NCI-H2029 treated with DMSO at 0.1 percent for 48 hours (cell line): ENCODE data around the gene BPIFB4.
"Not testable (repeated sequence)": the region's sequence is repeated elsewhere in the genome, so short reads cannot be mapped to it uniquely, and the experiment has no call there.

Source experiments
- DNase-seq: peaks from one replicate; lab custom pipeline; 2025; lab: John Stamatoyannopoulos, UW

Gene BPIFB4

DNA sequence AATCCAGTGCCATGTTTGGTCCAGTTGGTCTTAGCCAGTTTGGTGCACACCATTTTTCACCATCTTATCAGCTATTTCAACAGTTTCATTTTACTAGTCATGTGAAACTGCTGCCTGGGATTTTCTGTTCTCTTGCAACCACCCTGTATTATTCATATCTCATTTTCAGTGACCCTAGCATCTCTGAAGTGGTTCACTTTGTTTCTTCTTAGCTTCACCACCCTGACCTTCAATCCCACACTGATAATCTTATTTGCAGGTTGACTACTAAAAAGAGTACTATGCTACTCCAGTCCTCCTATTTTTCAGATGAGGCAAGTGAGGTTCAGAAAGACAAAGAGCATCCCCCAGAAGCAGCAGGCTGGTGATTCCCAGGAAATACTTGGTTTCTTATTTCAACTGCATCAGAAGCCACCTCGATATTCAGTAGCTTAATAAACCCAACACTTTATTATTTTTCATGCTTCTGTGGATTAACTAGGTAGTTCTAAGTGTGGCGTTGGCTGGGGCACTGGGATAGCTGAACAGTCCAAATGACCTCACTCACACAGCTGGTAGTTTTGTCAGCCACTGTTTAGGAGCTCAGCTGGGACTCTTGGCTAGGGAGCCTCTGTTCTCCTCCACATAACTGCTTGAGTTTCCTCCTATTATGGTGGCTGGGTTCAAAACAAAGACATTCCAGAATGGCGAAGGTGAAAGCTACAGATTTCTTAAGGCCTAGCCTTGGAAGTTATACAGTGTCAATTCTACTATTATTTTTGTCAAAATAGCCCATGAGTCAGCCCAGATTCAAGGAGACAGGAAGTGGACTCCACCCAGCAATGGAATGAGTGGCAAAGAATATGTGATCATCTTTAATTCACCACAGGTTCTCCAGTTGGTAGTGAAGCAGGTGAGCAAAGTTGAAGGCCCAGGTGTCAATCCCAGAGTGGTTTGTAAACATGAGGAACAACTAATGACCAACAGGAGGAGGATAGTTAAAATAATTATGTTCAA is 40.6 kb downstream of the BPIFB4 start:
- DNase-seq, result no peak

DNA sequence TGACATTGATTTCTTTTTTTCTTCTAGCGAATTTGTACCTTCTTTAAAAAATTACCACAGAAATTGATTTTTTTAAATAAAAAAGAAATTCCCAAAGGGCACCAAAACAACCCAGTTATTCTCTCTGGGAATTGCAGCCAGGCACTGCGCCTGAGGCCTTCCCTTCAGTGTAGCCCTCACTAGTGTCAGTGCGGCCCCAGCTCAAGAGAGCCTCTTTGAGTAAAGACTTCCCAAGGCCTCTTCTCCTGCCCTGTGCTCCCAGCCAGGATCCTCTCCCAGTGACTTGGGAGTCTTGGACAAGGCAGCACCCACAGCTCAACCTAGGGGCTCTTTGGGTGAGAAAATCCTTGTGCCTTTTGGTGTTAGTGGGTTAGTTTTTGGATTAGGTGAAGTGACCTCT is 41.5 kb downstream of the BPIFB4 start:
- no peak for DNase-seq

DNA sequence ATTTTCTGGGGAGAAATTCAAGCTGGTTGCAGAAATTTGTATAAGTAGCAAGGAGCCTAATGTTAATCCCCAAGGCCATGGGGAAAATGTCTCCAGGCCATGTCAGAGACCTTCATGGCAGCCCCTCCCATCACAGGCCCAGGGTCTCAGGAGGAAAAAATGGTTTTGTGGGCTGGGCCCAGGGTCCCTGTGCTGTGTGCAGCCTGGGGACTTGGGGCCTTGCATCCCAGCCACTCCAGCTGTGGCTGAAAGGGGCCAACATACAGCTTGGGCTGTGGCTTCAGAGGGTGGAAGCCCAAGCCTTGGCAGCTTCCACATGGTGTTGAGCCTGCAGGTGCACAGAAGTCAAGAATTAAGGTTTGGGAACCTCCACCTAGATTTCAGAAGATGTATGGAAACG is 42.9 kb downstream of the BPIFB4 start:
- DNase-seq, result not testable (repeated sequence)

DNA sequence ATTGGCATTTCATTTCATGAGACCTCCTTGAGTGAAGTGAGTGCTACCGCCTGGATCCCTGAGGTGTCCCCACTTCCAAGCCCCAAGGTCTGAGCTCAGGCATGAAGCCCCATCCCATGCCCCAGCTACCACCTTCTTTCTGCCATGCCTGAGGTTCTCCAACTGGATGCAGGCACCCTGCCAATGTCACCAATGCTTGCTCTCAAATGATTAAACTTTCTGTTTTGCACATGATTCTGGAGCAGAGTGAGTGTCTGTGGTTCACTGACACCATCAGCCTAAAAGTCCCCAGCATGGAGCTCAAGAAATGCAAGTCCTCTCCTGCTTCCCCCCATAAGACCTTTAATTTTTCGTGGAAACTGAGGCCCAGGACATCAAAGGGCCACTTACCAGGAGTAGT is 44.8 kb downstream of the BPIFB4 start:
- no peak for DNase-seq

DNA sequence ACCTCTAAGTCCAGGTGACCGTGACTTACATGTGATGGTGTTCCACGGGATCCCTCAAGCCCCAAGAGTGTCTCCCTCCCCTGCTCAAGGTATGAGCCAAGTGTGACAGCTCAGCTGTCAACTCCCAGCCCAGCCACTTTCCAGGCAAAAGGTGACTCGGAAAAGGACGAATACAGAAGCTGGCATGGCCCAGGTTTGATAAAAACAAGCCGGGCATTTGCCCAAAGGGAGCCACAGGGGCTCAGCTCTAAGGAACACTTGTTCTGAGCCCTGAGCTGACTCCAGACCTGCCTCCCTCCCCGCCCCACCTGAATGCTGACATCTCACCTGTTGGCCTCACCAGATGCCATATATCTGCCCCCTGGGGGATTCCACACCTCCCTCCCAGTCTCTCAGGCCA is 45.6 kb downstream of the BPIFB4 start:
- DNase-seq, result no peak

DNA sequence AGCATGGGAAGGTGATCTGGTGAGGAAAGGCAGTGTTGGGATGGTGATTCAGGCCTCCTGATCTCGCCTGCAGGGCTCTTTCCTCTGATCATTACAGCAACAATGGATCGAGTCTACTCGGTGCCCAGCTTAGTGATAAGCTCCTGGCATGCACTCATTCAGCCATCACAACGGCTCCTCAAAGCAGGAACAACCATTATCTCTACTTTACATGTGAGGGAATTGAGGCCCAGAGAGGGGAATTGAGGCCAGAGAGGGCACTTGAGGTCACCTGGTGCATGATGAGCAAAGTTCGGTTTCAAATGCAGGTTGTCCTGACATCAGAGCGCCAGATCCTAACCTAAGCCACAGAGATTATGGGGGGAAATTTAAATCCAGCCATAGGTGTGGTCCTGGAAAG is 46.5 kb downstream of the BPIFB4 start:
- no peak for DNase-seq

DNA sequence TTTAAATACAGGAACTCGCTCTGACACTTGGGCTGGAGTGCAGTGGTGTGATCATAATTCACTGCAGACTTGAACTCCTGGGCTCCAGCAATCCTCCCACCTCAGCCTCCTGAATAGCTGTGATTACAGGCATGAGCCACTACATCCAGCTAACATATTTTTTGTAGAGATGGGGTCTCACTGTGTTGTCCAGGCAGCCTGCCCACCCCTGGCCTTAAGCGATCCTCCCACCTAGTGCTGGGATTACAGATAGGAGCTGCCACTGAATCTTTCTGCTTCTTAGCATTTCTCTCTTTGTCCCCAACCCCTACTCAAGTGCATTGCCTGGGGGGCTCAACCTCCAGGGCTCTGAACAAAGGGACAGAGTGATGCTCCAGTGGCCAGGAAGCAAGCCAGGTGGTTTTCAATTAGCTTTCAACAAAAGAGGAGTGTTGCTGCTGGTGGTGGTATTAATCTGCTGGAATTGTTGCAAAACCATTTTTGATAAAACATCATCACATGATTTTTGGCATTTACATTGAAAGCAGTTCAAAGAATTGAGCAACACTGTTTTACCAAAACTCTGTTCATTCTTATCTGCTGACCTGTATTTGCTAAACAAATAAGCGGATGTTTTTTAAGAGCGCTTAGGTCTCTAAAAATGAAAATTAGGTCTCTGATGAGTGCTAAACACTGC is 48.1 kb downstream of the BPIFB4 start:
- DNase-seq, result peak; percentile 30

DNA sequence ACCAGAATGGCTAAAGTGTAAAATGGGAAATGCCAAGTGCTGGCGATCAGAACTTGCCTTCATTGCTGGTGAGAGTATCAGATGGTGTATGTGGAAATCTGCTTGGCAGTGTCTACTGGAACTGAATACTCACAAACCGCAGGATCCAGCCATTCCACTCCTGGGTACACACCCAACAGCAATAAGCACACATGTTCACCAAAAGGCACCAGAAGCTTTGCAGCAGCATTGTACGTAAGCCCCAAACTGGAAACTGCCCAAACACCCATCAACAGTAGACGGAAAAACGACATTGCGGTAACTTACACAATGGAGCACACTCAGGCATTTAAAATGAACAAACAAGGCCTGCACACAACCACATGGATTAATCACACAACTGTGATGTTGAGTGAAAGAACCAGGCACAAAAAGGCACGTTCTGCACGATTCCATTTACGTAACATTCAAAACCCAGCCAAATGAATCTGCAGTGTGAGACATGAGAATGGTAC is 51.2 kb downstream of the BPIFB4 start:
- peak; percentile 33 for DNase-seq

DNA sequence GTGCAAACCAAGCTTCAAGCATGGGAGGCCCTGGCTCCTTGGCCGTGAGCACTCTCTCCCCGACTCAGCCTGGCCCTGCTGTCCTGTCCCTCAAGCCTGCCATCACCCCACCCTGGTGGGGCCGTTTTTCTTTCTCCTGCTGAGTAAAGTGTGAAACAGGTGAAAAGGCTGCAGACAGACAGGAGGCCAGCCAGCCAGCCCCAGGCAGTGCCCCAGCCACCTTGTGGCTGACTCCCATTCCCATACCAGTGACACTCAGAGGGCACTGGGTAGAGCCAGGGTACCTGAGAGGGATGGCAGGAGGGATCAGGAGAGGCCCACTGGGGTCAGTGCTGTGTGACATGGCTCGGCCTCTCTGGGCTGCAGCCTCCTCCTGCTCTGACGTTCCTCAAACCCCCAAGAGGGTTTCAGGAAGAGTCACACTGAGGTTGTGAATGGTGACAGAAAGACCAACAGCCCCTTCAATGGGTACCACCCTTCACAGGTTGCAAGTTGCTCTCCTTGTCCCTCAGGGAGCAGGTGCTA is 52.6 kb downstream of the BPIFB4 start:
- no peak for DNase-seq

DNA sequence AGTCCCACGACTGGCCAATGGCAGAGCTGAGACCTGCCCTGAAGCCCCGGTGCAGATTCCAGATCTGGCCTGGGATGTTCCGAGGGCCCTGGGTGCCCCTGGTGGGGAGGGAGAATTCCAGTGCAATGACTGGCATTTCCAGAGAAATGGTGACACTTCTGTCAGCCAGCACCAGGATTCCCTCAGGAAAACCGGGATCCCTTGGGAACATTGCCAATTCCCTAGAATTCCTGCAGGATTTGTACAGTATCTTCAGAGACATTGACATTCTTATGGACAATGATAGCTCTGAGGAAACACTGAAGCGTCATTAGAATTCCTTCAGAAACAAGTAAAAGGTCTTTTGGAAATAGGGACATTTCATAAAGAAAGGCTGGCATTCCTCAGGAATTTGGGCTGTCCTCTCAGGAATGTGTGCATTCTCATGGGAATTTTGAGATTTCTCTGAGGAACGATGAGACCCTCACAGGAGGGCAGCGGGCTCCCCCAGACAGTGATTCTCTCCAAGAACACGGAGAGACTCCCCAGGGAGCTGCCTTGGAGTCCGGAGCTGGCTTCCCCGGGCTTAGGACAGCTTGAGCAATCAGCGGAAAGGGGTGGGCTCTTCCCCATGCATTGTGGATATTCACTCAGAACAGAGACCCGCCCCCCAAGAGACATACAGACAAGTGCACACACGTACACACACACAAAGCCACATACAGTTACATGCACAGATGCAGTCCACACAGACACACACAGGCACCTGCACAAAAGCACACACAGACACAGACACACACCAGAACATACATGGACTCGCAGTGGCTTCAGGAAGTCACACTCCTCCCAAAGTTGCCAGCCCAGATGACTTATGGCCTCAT is 53.3 kb downstream of the BPIFB4 start:
- no peak for DNase-seq

DNA sequence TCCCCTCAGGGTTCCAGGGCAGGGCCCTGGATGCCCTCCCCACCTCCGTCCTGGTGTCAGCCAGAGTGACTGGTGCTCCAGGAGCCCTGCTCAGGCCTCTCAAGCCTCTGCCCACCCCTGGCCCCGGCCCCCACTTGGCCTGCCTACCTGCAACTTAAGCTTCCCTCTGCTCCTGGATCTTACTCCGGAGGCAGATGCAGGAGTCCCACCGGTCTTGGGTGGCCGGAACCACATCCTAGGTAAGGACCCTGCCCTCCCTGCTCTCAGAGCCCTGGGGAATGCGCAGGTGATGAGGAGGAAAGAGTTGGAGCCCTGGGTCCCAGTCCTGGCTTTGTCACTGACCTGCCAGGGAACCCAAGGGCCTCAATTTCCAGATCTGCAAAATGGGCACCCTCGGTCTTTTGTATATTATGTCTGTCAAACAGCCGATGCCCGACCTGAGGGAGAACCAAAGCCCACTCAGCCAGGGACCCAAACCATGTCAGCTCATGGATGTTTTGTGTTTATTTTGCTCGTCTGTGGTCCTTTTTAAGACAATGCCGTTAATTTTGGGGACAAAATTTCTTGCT is 54.0 kb downstream of the BPIFB4 start:
- no peak for DNase-seq

DNA sequence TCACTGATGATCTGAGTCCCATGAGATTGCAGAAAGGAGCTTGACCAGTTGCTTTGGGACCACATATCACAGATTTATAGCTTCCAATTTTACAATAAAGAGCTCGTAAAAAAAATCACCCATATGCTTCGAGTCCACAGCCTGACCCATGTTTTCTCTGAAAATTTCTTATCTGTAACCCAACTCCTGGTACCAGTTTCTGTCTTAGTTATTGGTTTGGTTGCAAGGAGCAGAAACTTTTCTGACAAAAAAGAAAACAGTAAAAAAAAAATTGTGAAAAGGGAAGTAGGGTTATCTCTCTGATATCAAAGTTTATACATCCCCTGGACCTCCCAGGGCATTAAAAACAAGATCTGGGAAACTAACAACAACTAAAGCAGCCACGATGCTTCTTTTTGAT is 57.8 kb downstream of the BPIFB4 start:
- DNase-seq, result no peak

DNA sequence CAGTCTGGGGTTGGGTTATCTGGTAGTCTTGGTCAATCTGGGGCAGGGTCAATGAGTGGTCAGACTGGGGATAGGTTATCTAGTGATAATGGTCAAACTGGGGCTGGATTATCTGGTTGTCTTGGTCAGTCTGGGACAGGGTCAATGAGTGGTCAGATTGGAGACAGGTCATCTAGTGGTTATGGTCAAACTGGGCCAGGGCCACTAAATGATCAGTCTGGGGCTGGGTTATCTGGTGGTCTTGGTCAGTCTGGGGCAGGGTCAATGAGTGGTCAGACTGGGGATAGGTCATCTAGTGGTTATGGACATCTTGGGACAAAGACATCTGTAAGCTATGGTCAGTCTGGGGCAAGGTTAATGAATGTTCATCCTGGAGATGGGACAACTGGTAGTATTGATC is 60.0 kb downstream of the BPIFB4 start:
- no peak for DNase-seq

DNA sequence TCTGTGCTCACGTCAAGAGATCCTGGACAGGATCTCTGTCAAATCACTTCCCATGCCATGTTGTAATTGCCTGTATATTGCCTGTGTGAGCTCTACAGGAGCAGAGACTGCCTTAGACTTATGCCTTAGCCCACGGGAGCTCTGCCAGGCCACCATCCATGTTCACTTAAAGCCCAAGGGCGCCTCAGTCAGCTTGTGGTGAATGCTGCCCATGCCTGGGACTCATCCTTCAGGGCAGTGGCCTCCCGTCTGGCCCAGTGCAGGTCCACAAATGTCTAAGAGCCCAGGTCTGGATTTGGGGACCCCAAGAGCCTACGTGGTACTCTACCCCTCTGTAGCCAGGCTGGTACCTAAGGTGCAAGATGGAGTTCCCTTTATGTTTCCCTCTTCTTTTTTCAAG is 66.1 kb downstream of the BPIFB4 start:
- no peak for DNase-seq

DNA sequence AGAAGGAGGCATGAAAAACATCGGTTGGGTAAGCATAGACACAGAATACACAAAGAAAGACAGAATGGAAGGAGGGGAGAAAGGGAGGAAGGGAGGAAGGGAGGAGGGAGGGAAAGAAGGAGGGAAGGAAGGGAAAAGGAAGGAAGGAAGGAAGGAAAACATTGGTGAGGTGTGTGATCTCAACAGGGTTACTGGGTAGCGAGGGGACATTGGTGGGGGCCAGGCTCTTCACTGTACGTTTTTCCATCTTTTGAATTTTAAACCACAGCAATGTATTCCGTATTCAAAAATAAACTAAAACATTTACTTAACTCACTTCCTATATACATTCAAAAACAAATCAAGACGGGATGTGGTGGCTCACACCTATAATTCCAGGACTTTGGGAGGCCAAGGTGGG is 67.9 kb downstream of the BPIFB4 start:
- DNase-seq, result no peak

DNA sequence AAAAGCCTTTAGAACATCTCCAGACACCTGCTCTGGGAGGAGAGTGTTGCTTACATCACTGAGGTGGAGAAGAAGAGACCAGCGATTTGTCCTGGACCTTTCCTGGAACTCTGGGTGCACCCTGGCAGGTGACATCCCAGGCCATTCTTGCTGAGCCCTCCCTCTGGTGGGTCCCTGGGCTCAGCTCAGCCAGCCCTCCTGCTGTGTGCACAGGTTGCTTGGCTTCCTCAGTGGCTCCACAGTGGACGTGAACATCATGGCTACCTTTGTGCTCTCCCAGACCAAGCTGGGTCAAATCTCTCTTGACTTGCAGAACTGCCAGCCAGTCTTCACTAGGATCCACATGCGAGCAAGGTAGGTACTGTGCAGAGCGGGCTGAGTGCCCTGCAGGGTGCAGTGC is 68.6 kb downstream of the BPIFB4 start:
- DNase-seq, result no peak

DNA sequence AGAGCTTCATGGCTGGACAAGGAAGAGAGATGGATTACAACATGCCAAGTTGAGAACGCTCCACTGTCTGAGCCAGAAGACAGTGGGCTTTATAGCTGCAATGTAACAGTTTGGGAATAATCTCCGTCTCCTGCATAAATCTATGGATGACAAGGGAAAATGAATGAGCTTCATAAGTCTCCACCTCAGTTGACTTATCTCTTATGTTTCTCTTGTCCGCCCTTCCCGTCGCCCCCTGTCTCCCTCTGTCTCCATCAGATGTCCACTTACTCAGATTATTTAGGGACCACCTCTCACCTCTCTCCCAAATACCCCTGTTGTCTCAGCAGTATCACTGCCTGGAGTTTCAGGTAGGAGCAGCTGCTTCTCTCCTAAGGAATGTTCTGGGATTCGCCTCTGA is 74.8 kb downstream of the BPIFB4 start:
- DNase-seq, result no peak

DNA sequence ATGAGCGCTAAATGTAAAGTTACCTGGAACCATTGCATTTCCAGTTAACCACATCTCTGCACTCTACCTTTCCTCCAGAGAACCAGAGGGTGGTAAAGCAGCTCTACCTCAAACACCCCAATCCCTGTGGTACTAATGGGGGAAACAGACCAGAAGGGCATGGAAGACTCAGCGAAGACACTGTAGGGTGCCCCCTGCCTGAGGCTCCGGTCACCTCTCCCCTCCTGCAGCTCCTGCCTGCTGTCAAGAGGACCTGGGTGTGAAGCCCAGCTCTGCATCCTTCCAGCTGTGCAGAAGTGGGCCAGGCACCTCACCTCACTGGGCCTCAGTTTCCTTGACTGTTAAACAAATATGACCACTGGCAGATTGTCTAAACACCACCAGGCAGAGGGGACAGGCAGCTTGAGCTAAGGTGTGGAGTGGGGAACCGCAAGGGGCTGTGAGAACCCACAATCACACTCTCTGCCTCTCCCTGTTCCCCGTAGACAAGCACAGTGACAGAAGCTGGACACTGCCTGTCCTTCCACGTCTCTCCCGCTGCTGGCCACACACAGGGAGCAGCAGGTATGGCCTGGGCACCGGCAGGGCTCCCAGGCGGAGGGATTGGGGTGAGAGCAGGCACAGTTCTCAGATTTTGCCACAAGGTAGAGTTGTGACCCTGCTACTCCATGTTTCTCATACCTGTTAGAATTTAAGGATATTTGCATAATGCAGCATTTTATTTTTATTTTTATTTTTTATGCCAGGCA is 79.4 kb downstream of the BPIFB4 start:
- no peak for DNase-seq

DNA sequence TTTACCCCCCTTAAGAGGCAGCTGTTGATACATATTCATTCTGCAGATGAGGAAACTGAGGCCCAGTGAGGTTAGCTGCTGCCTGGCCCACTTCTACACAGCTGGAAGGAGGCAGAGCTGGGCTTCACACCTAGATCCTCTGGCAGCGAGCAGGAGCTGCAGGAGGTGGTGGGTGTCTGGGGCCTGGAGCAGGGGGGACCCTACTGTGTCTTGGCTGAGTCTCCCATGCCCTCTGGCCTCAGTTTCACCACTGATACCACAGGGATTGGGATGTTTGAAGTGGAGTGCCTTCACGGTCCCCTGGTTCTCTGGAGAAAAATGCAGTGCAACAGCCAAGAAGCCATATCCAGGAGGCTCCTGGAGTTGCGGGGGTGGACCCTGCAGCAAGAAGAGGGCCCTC is 80.3 kb downstream of the BPIFB4 start:
- DNase-seq, result no peak

DNA sequence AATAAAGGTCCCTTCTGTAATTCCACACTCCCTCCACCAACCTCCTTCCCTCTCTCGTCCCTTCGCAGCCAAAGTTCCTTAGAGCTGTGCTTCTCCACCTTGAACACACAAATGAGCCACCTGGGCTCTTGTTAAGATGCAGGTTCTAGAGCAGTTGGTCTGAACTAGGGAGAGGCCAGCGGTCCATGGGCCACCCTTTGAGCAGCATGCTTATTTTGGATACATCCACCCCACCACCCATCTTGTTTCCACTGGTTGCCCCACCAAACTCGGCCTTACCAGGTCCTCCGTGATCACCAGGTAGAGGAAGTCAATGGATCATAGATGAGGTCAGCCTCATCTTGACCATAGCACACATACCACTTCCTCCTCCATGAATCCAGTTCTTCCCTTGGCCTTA is 81.2 kb downstream of the BPIFB4 start:
- DNase-seq, result no peak
